MM.1S (cell line): ENCODE data around the gene TTC7B.
"Not testable (repeated sequence)": the region's sequence is repeated elsewhere in the genome, so short reads cannot be mapped to it uniquely, and the experiment has no call there.

Source experiments
- DNase-seq: peaks from one replicate; pipeline ENCODE4 v3.0.0-alpha.2; 2015
- H2AFZ ChIP-seq: fragments of 300-600 bp; sonication (generic); 2 replicates; pipeline ENCODE4 v1.6.0; 2016; ENCODE audit warnings: antibody characterized with exemption, low read length
- H3F3A ChIP-seq: fragments of 300-600 bp; sonication (generic); 2 replicates; pipeline ENCODE4 v1.6.1; 2016; ENCODE audit warnings: mild to moderate bottlenecking, antibody characterized with exemption, low read length, moderate library complexity, mixed read lengths; ENCODE audit not compliant: insufficient read depth
- H3K27ac ChIP-seq: fragments of 300-600 bp; sonication (generic); 2 replicates; pipeline ENCODE4 v1.5.1; 2016; ENCODE audit warnings: mild to moderate bottlenecking, low read length
- H3K27me3 ChIP-seq: fragments of 300-600 bp; sonication (generic); replicated peaks from 2 replicates; pipeline ENCODE4 v1.6.0; 2016; ENCODE audit warnings: low read length; ENCODE audit not compliant: insufficient read depth
- H3K36me3 ChIP-seq: fragments of 300-600 bp; sonication (generic); replicated peaks from 2 replicates; pipeline ENCODE4 v1.6.1; 2016; ENCODE audit warnings: mild to moderate bottlenecking, low read length, mixed read lengths; ENCODE audit not compliant: insufficient read depth
- H3K4me1 ChIP-seq: fragments of 300-600 bp; sonication (generic); 2 replicates; pipeline ENCODE4 v1.6.1; 2016; ENCODE audit warnings: low read length, mixed read lengths
- H3K4me2 ChIP-seq: fragments of 300-600 bp; sonication (generic); 2 replicates; pipeline ENCODE4 v1.6.0; 2016; ENCODE audit warnings: low read depth, low read length
- H3K4me3 ChIP-seq: fragments of 300-600 bp; sonication (generic); 2 replicates; pipeline ENCODE4 v1.5.1; 2016; ENCODE audit warnings: low read length, mixed read lengths
- H3K79me2 ChIP-seq: fragments of 300-600 bp; sonication (generic); 2 replicates; pipeline ENCODE4 v1.6.1; 2016; ENCODE audit warnings: mixed run types, low read length, mixed read lengths
- H3K9ac ChIP-seq: fragments of 300-600 bp; sonication (generic); 2 replicates; pipeline ENCODE4 v1.6.1; 2016; ENCODE audit warnings: low read length, mixed read lengths
- H3K9me2 ChIP-seq: fragments of 300-600 bp; sonication (generic); replicated peaks from 2 replicates; pipeline ENCODE4 v1.6.1; 2016; ENCODE audit warnings: mild to moderate bottlenecking, low read length, mixed read lengths; ENCODE audit not compliant: insufficient read depth
- H3K9me3 ChIP-seq: fragments of 300-600 bp; sonication (generic); replicated peaks from 2 replicates; pipeline ENCODE4 v1.6.1; 2016; ENCODE audit warnings: mild to moderate bottlenecking, low read length, mixed read lengths; ENCODE audit not compliant: insufficient read depth
- H4K20me1 ChIP-seq: fragments of 300-600 bp; sonication (generic); 2 replicates; pipeline ENCODE4 v1.6.1; 2016; ENCODE audit warnings: mild to moderate bottlenecking, low read length, moderate library complexity, mixed read lengths; ENCODE audit not compliant: insufficient read depth
- EZH2 ChIP-seq: fragments of 300-600 bp; sonication (generic); optimal IDR thresholded peaks from 2 replicates; pipeline ENCODE3; 2017; ENCODE audit warnings: low read depth, mild to moderate bottlenecking, antibody characterized with exemption, low read length, mixed read lengths
- EZH2phosphoT487 ChIP-seq: fragments of 300-600 bp; sonication (generic); IDR thresholded peaks from 2 replicates; pipeline ENCODE4 v1.6.1; 2018; ENCODE audit warnings: antibody characterized with exemption, low read length
- TF ChIP-seq, protein P1 (sequence below): fragments of 300-600 bp; sonication (generic); IDR thresholded peaks from 2 replicates; pipeline ENCODE4 v1.5.1; 2016; ENCODE audit warnings: antibody characterized with exemption, low read length, mixed read lengths

The TTC7B gene

DNA sequence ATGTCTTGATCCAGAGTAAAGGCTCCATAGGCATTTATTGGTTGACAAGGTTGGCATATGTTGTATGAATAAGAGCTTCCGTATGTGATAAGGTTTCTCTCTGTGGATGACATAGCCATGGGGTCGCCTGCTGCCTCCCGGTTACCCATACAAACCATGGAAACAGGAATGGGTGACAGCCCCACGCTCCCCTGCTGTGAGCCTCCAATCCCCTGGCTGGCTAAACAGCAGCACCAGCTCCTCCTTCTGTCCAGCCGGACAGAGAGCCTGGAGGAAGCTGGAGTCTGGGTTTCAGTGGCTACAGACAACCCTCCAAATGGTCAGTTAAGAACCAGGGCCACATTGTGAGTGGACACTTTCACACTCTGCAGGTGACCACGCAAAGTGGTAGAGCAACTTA, 288.3 kb downstream of the TTC7B start:
- H3K4me3 ChIP-seq: no peak overlapping the region
- TF ChIP-seq, protein P1, sequence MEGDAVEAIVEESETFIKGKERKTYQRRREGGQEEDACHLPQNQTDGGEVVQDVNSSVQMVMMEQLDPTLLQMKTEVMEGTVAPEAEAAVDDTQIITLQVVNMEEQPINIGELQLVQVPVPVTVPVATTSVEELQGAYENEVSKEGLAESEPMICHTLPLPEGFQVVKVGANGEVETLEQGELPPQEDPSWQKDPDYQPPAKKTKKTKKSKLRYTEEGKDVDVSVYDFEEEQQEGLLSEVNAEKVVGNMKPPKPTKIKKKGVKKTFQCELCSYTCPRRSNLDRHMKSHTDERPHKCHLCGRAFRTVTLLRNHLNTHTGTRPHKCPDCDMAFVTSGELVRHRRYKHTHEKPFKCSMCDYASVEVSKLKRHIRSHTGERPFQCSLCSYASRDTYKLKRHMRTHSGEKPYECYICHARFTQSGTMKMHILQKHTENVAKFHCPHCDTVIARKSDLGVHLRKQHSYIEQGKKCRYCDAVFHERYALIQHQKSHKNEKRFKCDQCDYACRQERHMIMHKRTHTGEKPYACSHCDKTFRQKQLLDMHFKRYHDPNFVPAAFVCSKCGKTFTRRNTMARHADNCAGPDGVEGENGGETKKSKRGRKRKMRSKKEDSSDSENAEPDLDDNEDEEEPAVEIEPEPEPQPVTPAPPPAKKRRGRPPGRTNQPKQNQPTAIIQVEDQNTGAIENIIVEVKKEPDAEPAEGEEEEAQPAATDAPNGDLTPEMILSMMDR: no peak
- TF ChIP-seq EZH2phosphoT487: no peak
- TF ChIP-seq EZH2: no peak
- no peaks in the 10 kb centered on the region for H3K79me2 ChIP-seq
- H3K27me3 ChIP-seq: no peaks in the 10 kb centered on the region
- H3K4me1 ChIP-seq: no peaks in the 10 kb centered on the region
- H3K9me2 ChIP-seq: no peaks in the 10 kb centered on the region
- H3F3A ChIP-seq: no peaks in the 10 kb centered on the region
- DNase-seq: no peak
- no peaks in the 10 kb centered on the region for H3K9me3 ChIP-seq
- no peak overlapping the region for H2AFZ ChIP-seq
- no peak overlapping the region for H3K4me2 ChIP-seq
- H4K20me1 ChIP-seq: no peaks in the 10 kb centered on the region
- no peak overlapping the region for H3K27ac ChIP-seq
- H3K36me3 ChIP-seq: no peaks in the 10 kb centered on the region
- no peak overlapping the region for H3K9ac ChIP-seq

DNA sequence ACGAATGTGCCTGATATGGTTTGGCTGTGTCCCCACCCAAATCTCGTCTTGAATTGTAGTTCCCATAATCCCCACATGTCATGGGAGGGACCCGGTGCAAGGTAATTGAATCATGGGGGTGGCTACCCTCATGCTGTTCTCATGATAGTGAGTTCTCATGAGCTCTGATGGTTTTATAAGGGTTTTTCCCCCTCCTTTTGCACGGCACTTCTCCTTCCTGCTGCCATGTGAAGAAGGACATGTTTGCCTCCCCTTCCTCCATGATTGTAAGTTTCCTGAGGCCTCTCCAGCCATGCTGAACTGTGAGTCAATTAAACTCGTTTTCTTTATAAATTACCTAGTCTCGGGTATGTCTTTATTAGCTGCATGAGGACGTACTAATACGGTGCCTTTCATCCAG, 289.7 kb downstream of the TTC7B start:
- H2AFZ ChIP-seq, H3K4me3 ChIP-seq, H3K4me1 ChIP-seq, DNase-seq, H4K20me1 ChIP-seq, H3F3A ChIP-seq, H3K4me2 ChIP-seq, H3K79me2 ChIP-seq, H3K27ac ChIP-seq, H3K9ac ChIP-seq, H3K9me2 ChIP-seq, H3K36me3 ChIP-seq, H3K27me3 ChIP-seq, H3K9me3 ChIP-seq: not testable (repeated sequence)

DNA sequence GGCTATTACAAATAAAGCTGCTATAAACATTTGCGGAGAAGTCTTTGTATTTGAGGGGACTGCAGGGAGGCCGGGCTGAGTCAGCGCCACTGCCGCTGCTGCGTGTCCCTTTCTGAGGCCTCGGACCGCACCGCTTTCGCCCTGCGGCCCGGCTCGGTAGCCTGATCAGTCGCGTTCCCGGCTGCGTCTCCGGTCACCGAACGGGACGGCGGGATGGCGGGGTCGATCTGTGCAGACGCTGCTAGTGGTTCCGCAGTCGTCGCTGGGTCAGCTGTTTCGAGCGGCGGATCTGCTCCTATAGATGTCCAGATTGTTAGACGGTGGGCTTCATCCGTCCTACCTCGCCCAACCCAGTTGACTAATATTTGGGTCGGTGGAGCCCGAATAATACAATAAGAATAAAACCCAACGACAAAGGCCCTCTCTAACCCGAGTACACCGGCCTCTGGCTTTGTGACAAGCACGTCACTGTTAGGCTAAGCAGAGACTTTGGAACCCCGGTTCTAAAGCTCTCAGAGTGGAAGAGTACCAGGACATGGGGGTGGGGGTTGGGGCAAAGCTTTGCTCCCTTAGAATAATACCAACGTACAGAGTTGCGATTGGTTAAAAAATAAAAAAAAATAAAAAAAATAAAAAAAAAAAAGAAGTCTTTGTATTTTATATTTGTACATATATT, 290.7 kb downstream of the TTC7B start:
- H3K4me2 ChIP-seq, H4K20me1 ChIP-seq, H3K9me2 ChIP-seq, H3F3A ChIP-seq, H3K9me3 ChIP-seq, H3K4me3 ChIP-seq, H2AFZ ChIP-seq, DNase-seq, H3K79me2 ChIP-seq, H3K9ac ChIP-seq, H3K27me3 ChIP-seq, H3K27ac ChIP-seq, H3K36me3 ChIP-seq, H3K4me1 ChIP-seq: not testable (repeated sequence)

DNA sequence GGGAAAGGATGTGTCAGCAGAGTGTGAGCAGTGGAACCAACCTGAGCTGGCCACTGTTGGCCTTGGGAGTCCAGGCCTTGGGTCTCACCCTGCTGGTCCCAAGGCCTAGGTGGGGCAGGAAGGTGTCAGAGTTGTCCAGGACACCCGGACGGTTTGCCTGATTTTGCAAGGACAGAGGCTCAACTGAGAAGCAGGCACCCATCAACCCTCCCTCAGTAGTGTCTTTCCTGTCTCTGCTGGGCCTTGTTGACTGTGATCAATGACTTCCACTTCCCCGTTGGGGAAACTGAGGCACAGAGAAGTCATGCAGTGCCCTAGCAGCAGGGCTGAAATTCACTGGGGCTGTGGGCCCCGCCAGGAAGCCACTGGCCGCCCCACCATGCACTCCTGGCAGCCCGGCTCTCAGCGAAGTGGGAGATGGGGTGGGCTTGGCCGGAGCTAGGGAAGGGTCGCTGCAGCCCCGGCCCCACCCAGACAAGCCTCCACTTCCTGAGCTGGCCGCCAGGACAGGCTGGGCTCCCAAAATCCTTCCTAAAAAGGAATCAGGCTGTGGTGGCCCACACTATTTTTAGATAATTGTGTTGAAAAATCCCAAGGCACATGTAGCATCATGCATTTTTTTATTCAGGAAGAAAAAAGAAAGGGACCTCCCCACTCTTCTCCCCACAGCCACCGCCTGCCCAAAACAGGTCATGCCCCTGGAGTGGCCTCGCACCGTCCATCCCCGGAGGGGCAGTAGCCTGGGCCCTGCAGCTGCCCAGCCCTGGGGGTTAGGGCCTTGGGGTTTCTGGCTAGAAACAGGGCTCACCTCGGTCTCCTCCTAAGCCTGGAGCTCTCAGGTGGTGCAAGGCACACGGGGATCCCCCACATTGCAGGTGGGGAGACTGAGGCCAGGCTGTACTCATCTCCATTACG, 292.0 kb downstream of the TTC7B start:
- Histone ChIP-seq H3K4me1 (no peaks in the 10 kb centered on the region), H3K4me3 (no peak overlapping the region), H3K79me2 (no peaks in the 10 kb centered on the region), H3K36me3 (no peaks in the 10 kb centered on the region), H3K9me3 (no peaks in the 10 kb centered on the region), H3K9me2 (no peaks in the 10 kb centered on the region), H3F3A (no peaks in the 10 kb centered on the region), H4K20me1 (no peaks in the 10 kb centered on the region), H3K27ac (no peak overlapping the region), H3K27me3 (no peaks in the 10 kb centered on the region), H2AFZ (no peak overlapping the region), H3K4me2 (no peak overlapping the region), H3K9ac (no peak overlapping the region)
- TF ChIP-seq EZH2phosphoT487 (no peak), EZH2 (no peak)
- TF ChIP-seq, protein P1: no peak
- no peak for DNase-seq
